HepG2 (cell line): Measurements from ENCODE around the gene ADORA2B. TPM values are rescaled to one million over a fixed set of nuclear protein-coding genes. Genes with fewer than 3 reads are reported as not detected.
A peak's percentile ranks its signal among the peaks of the same experiment; 100 is the strongest.

ENCODE experiments used
- ARID2 ChIP-seq: sonication (generic); formaldehyde crosslinking; IDR thresholded peaks from 2 replicates; pipeline ENCODE4 v1.8.1; 2022; ENCODE audit warnings: mild to moderate bottlenecking, missing genetic modification reagents, borderline replicate concordance
- ATRX ChIP-seq: sonication (generic); formaldehyde crosslinking; IDR thresholded peaks from 2 replicates; pipeline ENCODE4 v1.4.0; 2020; ENCODE audit warnings: missing genetic modification reagents, borderline replicate concordance
- JARID2 ChIP-seq: sonication (generic); formaldehyde crosslinking; IDR thresholded peaks from 2 replicates; pipeline ENCODE4 v1.8.1; 2023; ENCODE audit warnings: missing genetic modification reagents, inconsistent platforms; ENCODE audit not compliant: insufficient replicate concordance
- MED1 ChIP-seq: sonication (generic); formaldehyde crosslinking; IDR thresholded peaks from 2 replicates; pipeline ENCODE4 v1.4.0; 2020; ENCODE audit warnings: missing genetic modification reagents
- MTF1 ChIP-seq: sonication (generic); formaldehyde crosslinking; IDR thresholded peaks from 2 replicates; pipeline ENCODE4 v1.5.0; 2020; ENCODE audit warnings: missing genetic modification reagents
- PTBP1 ChIP-seq: fragments of 200-400 bp; formaldehyde crosslinking; IDR thresholded peaks from 2 replicates; pipeline ENCODE4 v1.6.1; 2018; ENCODE audit warnings: low read length, low read depth; ENCODE audit not compliant: poor library complexity, severe bottlenecking
- REL ChIP-seq: sonication (generic); formaldehyde crosslinking; conservative IDR thresholded peaks from 2 replicates; pipeline ENCODE4 v1.8.0; 2022; ENCODE audit warnings: mild to moderate bottlenecking, missing genetic modification reagents, moderate library complexity
- SATB2 ChIP-seq: sonication (generic); formaldehyde crosslinking; IDR thresholded peaks from 2 replicates; pipeline ENCODE4 v1.5.0; 2020; ENCODE audit warnings: missing genetic modification reagents
- SNAPC2 ChIP-seq: sonication (generic); formaldehyde crosslinking; IDR thresholded peaks from 2 replicates; pipeline ENCODE4 v1.8.1; 2022; ENCODE audit warnings: mild to moderate bottlenecking, missing genetic modification reagents
- SNRNP70 ChIP-seq: fragments of 200-400 bp; formaldehyde crosslinking; IDR thresholded peaks from 2 replicates; pipeline ENCODE4 v1.6.1; 2017; ENCODE audit warnings: mild to moderate bottlenecking, low read depth, low read length, moderate library complexity
- TP53 ChIP-seq: sonication (generic); formaldehyde crosslinking; conservative IDR thresholded peaks from 2 replicates; pipeline ENCODE4 v1.4.0; 2020; ENCODE audit warnings: missing genetic modification reagents
- ZNF256 ChIP-seq: sonication (generic); formaldehyde crosslinking; conservative IDR thresholded peaks from 2 replicates; pipeline ENCODE4 v1.4.0; 2020; ENCODE audit warnings: missing genetic modification reagents
- ZNF282 ChIP-seq: fragments of 450-650 bp; IDR thresholded peaks from 2 replicates; pipeline ENCODE4 v1.6.1; 2018; ENCODE audit not compliant: partially characterized antibody
- ZNF317 ChIP-seq: sonication (generic); formaldehyde crosslinking; IDR thresholded peaks from 2 replicates; pipeline ENCODE4 v1.5.0; 2020; ENCODE audit warnings: mild to moderate bottlenecking, missing genetic modification reagents
- ZNF33A ChIP-seq: sonication (generic); formaldehyde crosslinking; IDR thresholded peaks from 2 replicates; pipeline ENCODE4 v1.5.1; 2020; ENCODE audit warnings: missing genetic modification reagents, mild to moderate bottlenecking, moderate library complexity, borderline replicate concordance
- ZNF558 ChIP-seq: sonication (generic); formaldehyde crosslinking; IDR thresholded peaks from 2 replicates; pipeline ENCODE4 v1.9.0; 2022; ENCODE audit warnings: mild to moderate bottlenecking, missing genetic modification reagents, borderline replicate concordance
- polyA plus RNA-seq, 8 experiments: library from polyadenylated mRNA; depleted of rRNA in 3 of 8; stranded (reverse) in 7 of 8; unstranded in 1 of 8; fragments of >200 nt; fragmentation: Illumina TruSeq in 4 of 8; extraction: Trizol in 4 of 8; gene quantifications; 2 replicates each; pipeline versions ENCODE4 v1.2.1 to v1.2.3, GENCODE V29; 2011 to 2016; ENCODE audit warnings: low read depth in 4 of 8, missing spikeins in 1 of 8, mixed read lengths in 1 of 8; ENCODE audit not compliant: insufficient read depth in 1 of 8
- total RNA-seq, 5 experiments: library from RNA; depleted of rRNA; stranded (reverse); fragments of >200 nt; fragmentation: Illumina TruSeq; extraction: Trizol; gene quantifications; 2 replicates each; pipeline ENCODE4 v1.2.3, GENCODE V29; 2016; ENCODE audit warnings: low read depth in 1 of 5
- TF ChIP-seq, protein P1 (sequence below): sonication (generic); formaldehyde crosslinking; IDR thresholded peaks from 2 replicates; pipeline ENCODE4 v1.4.0; 2020; ENCODE audit warnings: mild to moderate bottlenecking, missing genetic modification reagents
- TF ChIP-seq, protein P2 (sequence below): sonication (generic); formaldehyde crosslinking; IDR thresholded peaks from 2 replicates; pipeline ENCODE4 v1.4.0; 2020; ENCODE audit warnings: missing genetic modification reagents

ADORA2B gene
- total and polyA plus RNA-seq, 2 of the 13 experiments (the other 11 are each of a cell fraction or from before 2014, with no cell fraction given): 10.4 to 20.0 TPM

DNA sequence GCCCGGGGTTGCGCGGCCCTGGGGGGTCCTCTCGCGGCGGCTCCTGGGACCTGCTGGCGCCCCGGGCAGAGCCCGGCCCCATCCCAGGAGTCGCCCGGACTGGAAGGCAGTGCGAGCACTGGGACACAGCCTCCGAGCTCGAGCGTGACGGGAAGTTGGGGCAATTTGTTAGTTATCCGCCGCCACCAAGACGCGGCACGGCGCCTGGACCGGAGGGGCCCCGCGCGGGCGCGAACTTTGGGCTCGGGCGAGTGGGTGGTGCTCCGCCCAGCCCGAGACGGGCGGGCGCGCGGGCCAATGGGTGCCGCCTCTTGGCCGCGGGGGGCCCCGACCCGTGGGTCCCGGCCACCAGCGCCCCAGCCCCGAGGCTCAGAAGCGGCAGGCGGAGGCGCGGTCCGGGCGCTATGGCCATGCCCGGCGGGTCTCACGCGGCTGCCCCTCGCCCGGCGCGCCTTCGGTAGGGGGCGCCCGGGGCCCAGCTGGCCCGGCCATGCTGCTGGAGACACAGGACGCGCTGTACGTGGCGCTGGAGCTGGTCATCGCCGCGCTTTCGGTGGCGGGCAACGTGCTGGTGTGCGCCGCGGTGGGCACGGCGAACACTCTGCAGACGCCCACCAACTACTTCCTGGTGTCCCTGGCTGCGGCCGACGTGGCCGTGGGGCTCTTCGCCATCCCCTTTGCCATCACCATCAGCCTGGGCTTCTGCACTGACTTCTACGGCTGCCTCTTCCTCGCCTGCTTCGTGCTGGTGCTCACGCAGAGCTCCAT, at the start of gene ADORA2B (continued):
- TF ChIP-seq ARID2 (CRISPR knock-in tag): no peak; the same call in 1 of the 2 replicates
- no peak for TF ChIP-seq ZNF33A
- TF ChIP-seq SNAPC2: no peak
- TF ChIP-seq, protein P1, sequence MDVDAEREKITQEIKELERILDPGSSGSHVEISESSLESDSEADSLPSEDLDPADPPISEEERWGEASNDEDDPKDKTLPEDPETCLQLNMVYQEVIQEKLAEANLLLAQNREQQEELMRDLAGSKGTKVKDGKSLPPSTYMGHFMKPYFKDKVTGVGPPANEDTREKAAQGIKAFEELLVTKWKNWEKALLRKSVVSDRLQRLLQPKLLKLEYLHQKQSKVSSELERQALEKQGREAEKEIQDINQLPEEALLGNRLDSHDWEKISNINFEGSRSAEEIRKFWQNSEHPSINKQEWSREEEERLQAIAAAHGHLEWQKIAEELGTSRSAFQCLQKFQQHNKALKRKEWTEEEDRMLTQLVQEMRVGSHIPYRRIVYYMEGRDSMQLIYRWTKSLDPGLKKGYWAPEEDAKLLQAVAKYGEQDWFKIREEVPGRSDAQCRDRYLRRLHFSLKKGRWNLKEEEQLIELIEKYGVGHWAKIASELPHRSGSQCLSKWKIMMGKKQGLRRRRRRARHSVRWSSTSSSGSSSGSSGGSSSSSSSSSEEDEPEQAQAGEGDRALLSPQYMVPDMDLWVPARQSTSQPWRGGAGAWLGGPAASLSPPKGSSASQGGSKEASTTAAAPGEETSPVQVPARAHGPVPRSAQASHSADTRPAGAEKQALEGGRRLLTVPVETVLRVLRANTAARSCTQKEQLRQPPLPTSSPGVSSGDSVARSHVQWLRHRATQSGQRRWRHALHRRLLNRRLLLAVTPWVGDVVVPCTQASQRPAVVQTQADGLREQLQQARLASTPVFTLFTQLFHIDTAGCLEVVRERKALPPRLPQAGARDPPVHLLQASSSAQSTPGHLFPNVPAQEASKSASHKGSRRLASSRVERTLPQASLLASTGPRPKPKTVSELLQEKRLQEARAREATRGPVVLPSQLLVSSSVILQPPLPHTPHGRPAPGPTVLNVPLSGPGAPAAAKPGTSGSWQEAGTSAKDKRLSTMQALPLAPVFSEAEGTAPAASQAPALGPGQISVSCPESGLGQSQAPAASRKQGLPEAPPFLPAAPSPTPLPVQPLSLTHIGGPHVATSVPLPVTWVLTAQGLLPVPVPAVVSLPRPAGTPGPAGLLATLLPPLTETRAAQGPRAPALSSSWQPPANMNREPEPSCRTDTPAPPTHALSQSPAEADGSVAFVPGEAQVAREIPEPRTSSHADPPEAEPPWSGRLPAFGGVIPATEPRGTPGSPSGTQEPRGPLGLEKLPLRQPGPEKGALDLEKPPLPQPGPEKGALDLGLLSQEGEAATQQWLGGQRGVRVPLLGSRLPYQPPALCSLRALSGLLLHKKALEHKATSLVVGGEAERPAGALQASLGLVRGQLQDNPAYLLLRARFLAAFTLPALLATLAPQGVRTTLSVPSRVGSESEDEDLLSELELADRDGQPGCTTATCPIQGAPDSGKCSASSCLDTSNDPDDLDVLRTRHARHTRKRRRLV (CRISPR knock-in tag): peak; percentile 69; the same call in 1 of the 2 replicates
- TF ChIP-seq SATB2 (CRISPR knock-in tag): 0 out of 2 replicates have a peak, but pooled peaks have one; percentile 19
- no peak for TF ChIP-seq ZNF282
- no peak for TF ChIP-seq PTBP1
- 0 out of 2 replicates have a peak, but pooled peaks have one; percentile 7 for TF ChIP-seq ZNF256 (CRISPR knock-in tag)
- TF ChIP-seq ATRX (CRISPR knock-in tag): no peak
- TF ChIP-seq SNRNP70: no peak
- TF ChIP-seq TP53 (CRISPR knock-in tag): no peak
- TF ChIP-seq ZNF317 (CRISPR knock-in tag): peak; percentile 44; the same call in 1 of the 2 replicates
- TF ChIP-seq MTF1: no peak
- TF ChIP-seq, protein P2, sequence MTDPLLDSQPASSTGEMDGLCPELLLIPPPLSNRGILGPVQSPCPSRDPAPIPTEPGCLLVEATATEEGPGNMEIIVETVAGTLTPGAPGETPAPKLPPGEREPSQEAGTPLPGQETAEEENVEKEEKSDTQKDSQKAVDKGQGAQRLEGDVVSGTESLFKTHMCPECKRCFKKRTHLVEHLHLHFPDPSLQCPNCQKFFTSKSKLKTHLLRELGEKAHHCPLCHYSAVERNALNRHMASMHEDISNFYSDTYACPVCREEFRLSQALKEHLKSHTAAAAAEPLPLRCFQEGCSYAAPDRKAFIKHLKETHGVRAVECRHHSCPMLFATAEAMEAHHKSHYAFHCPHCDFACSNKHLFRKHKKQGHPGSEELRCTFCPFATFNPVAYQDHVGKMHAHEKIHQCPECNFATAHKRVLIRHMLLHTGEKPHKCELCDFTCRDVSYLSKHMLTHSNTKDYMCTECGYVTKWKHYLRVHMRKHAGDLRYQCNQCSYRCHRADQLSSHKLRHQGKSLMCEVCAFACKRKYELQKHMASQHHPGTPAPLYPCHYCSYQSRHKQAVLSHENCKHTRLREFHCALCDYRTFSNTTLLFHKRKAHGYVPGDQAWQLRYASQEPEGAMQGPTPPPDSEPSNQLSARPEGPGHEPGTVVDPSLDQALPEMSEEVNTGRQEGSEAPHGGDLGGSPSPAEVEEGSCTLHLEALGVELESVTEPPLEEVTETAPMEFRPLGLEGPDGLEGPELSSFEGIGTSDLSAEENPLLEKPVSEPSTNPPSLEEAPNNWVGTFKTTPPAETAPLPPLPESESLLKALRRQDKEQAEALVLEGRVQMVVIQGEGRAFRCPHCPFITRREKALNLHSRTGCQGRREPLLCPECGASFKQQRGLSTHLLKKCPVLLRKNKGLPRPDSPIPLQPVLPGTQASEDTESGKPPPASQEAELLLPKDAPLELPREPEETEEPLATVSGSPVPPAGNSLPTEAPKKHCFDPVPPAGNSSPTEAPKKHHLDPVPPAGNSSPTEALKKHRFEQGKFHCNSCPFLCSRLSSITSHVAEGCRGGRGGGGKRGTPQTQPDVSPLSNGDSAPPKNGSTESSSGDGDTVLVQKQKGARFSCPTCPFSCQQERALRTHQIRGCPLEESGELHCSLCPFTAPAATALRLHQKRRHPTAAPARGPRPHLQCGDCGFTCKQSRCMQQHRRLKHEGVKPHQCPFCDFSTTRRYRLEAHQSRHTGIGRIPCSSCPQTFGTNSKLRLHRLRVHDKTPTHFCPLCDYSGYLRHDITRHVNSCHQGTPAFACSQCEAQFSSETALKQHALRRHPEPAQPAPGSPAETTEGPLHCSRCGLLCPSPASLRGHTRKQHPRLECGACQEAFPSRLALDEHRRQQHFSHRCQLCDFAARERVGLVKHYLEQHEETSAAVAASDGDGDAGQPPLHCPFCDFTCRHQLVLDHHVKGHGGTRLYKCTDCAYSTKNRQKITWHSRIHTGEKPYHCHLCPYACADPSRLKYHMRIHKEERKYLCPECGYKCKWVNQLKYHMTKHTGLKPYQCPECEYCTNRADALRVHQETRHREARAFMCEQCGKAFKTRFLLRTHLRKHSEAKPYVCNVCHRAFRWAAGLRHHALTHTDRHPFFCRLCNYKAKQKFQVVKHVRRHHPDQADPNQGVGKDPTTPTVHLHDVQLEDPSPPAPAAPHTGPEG (CRISPR knock-in tag): peak; percentile 71; the same call in 1 of the 2 replicates
- TF ChIP-seq REL (CRISPR knock-in tag): peak; percentile 68; the same call in 1 of the 2 replicates
- no peak for TF ChIP-seq MED1 (CRISPR knock-in tag)
- TF ChIP-seq JARID2 (CRISPR knock-in tag): no peak
- TF ChIP-seq ZNF558: 0 out of 2 replicates have a peak, but pooled peaks have one; percentile 25
